ENCODE data around the gene CEP104.
"Not testable (repeated sequence)": the region's sequence is repeated elsewhere in the genome, so short reads cannot be mapped to it uniquely, and the experiment has no call there.

The CEP104 gene

GRCh38 chr1:3821447-3821846 lies 35.6 kb downstream of the CEP104 start:
- no peak for DNase-seq

- no peak for DNase-seq
These were observed 36.0 kb downstream of the CEP104 start for GRCh38 chr1:3821004-3821403.

- no peak for DNase-seq
These were observed 36.7 kb downstream of the CEP104 start for GRCh38 chr1:3820316-3820715.

- no peak for DNase-seq
These were observed 37.2 kb downstream of the CEP104 start for GRCh38 chr1:3819771-3820200.

- no peak for DNase-seq
These were observed 39.0 kb downstream of the CEP104 start for GRCh38 chr1:3817821-3818597.

GRCh38 chr1:3817138-3817740 lies 39.8 kb downstream of the CEP104 start:
- no peak for DNase-seq

GRCh38 chr1:3816331-3817137 lies 40.5 kb downstream of the CEP104 start:
- no peak for DNase-seq

GRCh38 chr1:3814771-3815561 lies 42.0 kb downstream of the CEP104 start:
- no peak for DNase-seq

- DNase-seq, result no peak
These were observed 42.9 kb downstream of the CEP104 start for GRCh38 chr1:3814065-3814464.

GRCh38 chr1:3811595-3811911 lies 45.5 kb downstream of the CEP104 start:
- DNase-seq, result no peak

GRCh38 chr1:3810149-3810761 lies 46.8 kb downstream of the CEP104 start:
- not testable (repeated sequence) for DNase-seq

GRCh38 chr1:3809680-3810079 lies 47.3 kb downstream of the CEP104 start:
- DNase-seq, result no peak

GRCh38 chr1:3807769-3808168 lies 49.2 kb downstream of the CEP104 start:
- DNase-seq, result no peak

GRCh38 chr1:3805038-3805437 lies 52.0 kb downstream of the CEP104 start:
- DNase-seq, result no peak

- DNase-seq, result not testable (repeated sequence)
These were observed 52.4 kb downstream of the CEP104 start for GRCh38 chr1:3804627-3804944.

GRCh38 chr1:3803905-3804626 lies 52.9 kb downstream of the CEP104 start:
- no peak for DNase-seq

- DNase-seq, result not testable (repeated sequence)
These were observed 56.2 kb downstream of the CEP104 start for GRCh38 chr1:3800795-3801194.

GRCh38 chr1:3799976-3800685 lies 56.9 kb downstream of the CEP104 start:
- DNase-seq, result no peak

GRCh38 chr1:3796215-3797061 lies 60.6 kb downstream of the CEP104 start, which contains the start of gene LRRC47:
Gene LRRC47 (minus strand): TSS chr1:3796498. CDS start chr1:3796476, 22 bp downstream.
- peak; percentile 95 for DNase-seq

Data from activated naive CD4-positive, alpha-beta T cell treated with anti-CD3 and anti-CD28 coated beads, Interleukin-2, amount 50 U/mL, for 16 hours (primary cell).